GM13977 (cell line): ENCODE measurements around the gene TRIM68.

Experiments used
- DNase-seq: peaks from one replicate; pipeline ENCODE4 v3.0.0; 2012; ENCODE audit warnings: low spot score
- CTCF ChIP-seq: IDR thresholded peaks from 2 replicates; pipeline ENCODE4 v1.5.1; 2012; ENCODE audit warnings: mild to moderate bottlenecking, control low read depth; ENCODE audit not compliant: insufficient read depth; ENCODE audit errors: extremely low read depth, missing control alignments
- in situ Hi-C: fragments of 300-500 bp; cut with MboI; formaldehyde crosslinking; loops from one replicate; pipeline ENCODE4 v1.12.0; 2022; ENCODE audit warnings: low sequenced_read_pairs, low pct_unique_long_range_greater_than_20kb, mixed read lengths, inconsistent platforms; ENCODE audit not compliant: unreplicated experiment

Gene TRIM68

GRCh38 chr11:4636136-4636535, 28.1 kb upstream of the TRIM68 start:
- no peak for DNase-seq
- in situ Hi-C loops = loop anchor here (25.0 kb wide), 1 partner anchor 351 kb away; the partner anchor contains the start of gene OR51L1
- TF ChIP-seq CTCF = no peak

DNA sequence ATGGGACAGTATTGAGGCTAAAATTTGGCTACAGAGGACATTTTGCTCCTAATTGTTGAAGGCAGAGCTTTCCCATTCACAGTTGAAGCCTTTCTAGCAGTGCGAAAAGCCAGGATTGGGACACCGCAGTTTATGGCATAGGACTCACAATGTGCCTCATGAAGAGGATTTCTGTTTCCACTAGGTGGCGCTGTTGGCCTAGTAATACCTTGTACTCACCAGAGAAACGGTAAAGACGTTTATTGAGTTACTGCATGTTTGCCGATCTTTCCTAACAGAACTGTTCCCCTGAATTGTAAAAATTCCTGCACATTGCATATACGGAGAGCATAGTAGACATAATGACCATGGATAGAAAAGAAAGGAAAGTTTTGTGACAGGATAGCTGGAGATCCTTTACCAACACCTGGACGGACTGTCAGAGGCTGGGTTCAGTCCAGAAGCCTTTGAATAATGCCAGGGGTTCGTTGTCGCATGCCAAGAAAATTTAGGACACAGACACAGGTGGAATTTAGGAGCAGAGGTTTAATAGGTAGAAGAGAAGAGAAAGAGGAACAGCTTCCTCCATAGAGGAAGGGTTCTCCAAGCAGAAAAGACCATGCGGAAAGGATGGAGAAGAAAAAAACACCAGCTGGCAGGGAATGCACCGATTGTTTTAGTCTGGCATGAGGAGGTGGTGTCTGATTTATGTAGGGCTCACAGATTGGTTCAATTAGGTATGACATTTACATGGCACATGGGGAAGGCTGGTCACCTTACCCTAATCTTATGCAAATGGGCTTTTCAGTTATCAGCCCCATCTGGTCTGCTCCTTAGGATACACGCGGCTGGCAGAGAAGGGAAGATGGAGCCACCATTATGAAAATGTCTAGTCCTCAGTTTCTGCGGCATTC, 18.4 kb upstream of the TRIM68 start:
- TF ChIP-seq CTCF = peak; percentile 65
- in situ Hi-C loops = loop anchor here (25.0 kb wide), 1 partner anchor 361 kb away; the partner anchor contains the start of gene OR51L1
- no peak for DNase-seq

- no peak for DNase-seq
- in situ Hi-C loops = no loop called here
- no peak for TF ChIP-seq CTCF
These were observed 11.5 kb upstream of the TRIM68 start for GRCh38 chr11:4619514-4619913.

GRCh38 chr11:4615856-4616444, 7.9 kb upstream of the TRIM68 start:
- DNase-seq = no peak
- in situ Hi-C loops = no loop called here
- no peak for TF ChIP-seq CTCF

DNA sequence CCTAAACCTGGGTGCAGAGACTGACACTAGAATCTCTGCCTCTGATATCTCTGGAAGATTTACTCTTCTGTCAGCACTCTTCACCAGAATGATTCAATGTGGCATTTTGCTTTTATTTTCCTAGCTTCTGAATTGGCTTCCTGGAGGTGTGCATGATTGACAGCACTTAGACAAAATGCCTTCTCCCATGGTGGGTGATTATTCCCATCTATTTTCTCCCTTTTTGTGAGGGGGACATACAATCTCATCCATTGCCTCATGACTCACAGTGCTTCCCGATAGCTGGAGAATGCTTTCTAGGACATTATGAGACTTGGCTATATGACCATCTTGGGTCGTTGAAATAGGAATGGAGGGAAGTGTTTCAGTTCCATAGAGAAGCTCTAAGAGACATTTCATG, 4.0 kb upstream of the TRIM68 start:
- DNase-seq = no peak
- in situ Hi-C loops = no loop called here
- TF ChIP-seq CTCF = no peak

GRCh38 chr11:4610258-4610935, 2.4 kb upstream of the TRIM68 start:
- no peak for TF ChIP-seq CTCF
- in situ Hi-C loops = no loop called here
- DNase-seq = no peak
